GM10248 (cell line): Measurements from ENCODE around the gene RNF114.
"Not testable (repeated sequence)": the region's sequence is repeated elsewhere in the genome, so short reads cannot be mapped to it uniquely, and the experiment has no call there.

Source experiments
- CTCF ChIA-PET: fragments of 300-600 bp; sonication (Branson Sonifier 250); formaldehyde crosslinking; extraction: SDS; loops from one replicate; lab custom pipeline; 2021; ENCODE audit warnings: antibody characterized with exemption; lab: Yijun Ruan, JAX
- POLR2A ChIA-PET: fragments of 350-650 bp; sonication (Branson Sonifier 250); formaldehyde crosslinking; extraction: SDS; loops from one replicate; lab custom pipeline; 2020; ENCODE audit warnings: antibody characterized with exemption; lab: Yijun Ruan, JAX
- DNase-seq: peaks from one replicate; pipeline ENCODE4 v3.0.0; 2012; ENCODE audit errors: extremely low spot score
- CTCF ChIP-seq: IDR thresholded peaks from 2 replicates; pipeline ENCODE4 v1.5.1; 2012; ENCODE audit warnings: mild to moderate bottlenecking, low read depth; ENCODE audit errors: extremely low read depth, missing control alignments, control extremely low read depth

Gene RNF114

GRCh38 chr20:49969234-49969633 lies 33.0 kb downstream of the RNF114 start:
- ChIA-PET CTCF (interaction anchor here (1.4 to 2.5 kb wide), 2 partner anchors 10 to 102 kb away, joined by 5 to 21 read pairs; no protein-coding TSS in a partner anchor), POLR2A (no interaction called here)
- DNase-seq, result no peak
- no peak for TF ChIP-seq CTCF

- TF ChIP-seq CTCF, result no peak
- POLR2A ChIA-PET, result no interaction called here
- DNase-seq, result no peak
- CTCF ChIA-PET, result interaction anchor here (0.6 to 2.5 kb wide), 3 partner anchors 9 to 101 kb away, joined by 3 to 21 read pairs (median 5); no protein-coding TSS in a partner anchor
Observed at GRCh38 chr20:49969946-49970345, 33.7 kb downstream of the RNF114 start.

GRCh38 chr20:49970498-49970897 lies 34.3 kb downstream of the RNF114 start:
- no peak for TF ChIP-seq CTCF
- POLR2A ChIA-PET, result no interaction called here
- DNase-seq, result no peak
- CTCF ChIA-PET, result interaction anchor here (0.6 to 2.5 kb wide), 4 partner anchors 9 to 115 kb away, joined by 3 to 21 read pairs (median 6); no protein-coding TSS in a partner anchor

GRCh38 chr20:49973981-49974380 lies 37.8 kb downstream of the RNF114 start:
- ChIA-PET POLR2A (no interaction called here), CTCF (interaction anchor here (0.9 to 1.6 kb wide), 3 partner anchors 97 to 112 kb away, joined by 3 to 14 read pairs (median 7); no protein-coding TSS in a partner anchor)
- DNase-seq, result no peak
- no peak for TF ChIP-seq CTCF

GRCh38 chr20:49976542-49976941 lies 40.3 kb downstream of the RNF114 start:
- POLR2A ChIA-PET, result no interaction called here
- DNase-seq, result no peak
- CTCF ChIA-PET, result interaction anchor here (0.9 to 10.6 kb wide), 8 partner anchors 11 to 203 kb away, joined by 3 to 331 read pairs (median 5); no protein-coding TSS in a partner anchor
- no peak for TF ChIP-seq CTCF

- POLR2A ChIA-PET, DNase-seq: not testable (repeated sequence)
- CTCF ChIA-PET, result interaction anchor here (0.9 to 10.6 kb wide), 20 partner anchors 8 to 201 kb away, joined by 3 to 331 read pairs (median 13); no protein-coding TSS in a partner anchor
Observed at GRCh38 chr20:49977740-49978139, 41.5 kb downstream of the RNF114 start.

GRCh38 chr20:49978685-49979029 lies 42.5 kb downstream of the RNF114 start:
- DNase-seq, result no peak
- ChIA-PET CTCF (interaction anchor here (0.6 to 10.6 kb wide), 49 partner anchors 9 to 426 kb away, joined by 3 to 331 read pairs (median 7); partner anchors contain the start of genes PEDS1 and RNF114), POLR2A (no interaction called here)
- TF ChIP-seq CTCF, result no peak
